ENCODE results near the gene PTRH2. TPM values are rescaled to one million over a fixed set of nuclear protein-coding genes. Genes with fewer than 3 reads are reported as not detected.

PTRH2 gene
- total RNA-seq, 4 donors from 2014 or later, result 14.5 to 33.7 (median 20.0) TPM

- in situ Hi-C loops (cut with MboI; ENCODE audit: low pct_ligation_motif_present in 1 of 4, low pct_unique_long_range_greater_than_20kb in 1 of 4, low sequenced_read_pairs in 3 of 4) (no loop called here), intact Hi-C loops (cut with DNase I; ENCODE audit: low total_unique reads) (loop anchor here (10.0 kb wide), 1 partner anchor 1938 kb away; no protein-coding TSS in a partner anchor)
- H3K36me3 ChIP-seq, result peaks cover 0 to 62% (median 28%) of the 10 kb centered on the region in 4 donors
Measured at GRCh38 chr17:59676716-59677115, 30.5 kb downstream of the PTRH2 start.

GRCh38 chr17:59675231-59675630, 32.0 kb downstream of the PTRH2 start:
- intact Hi-C loops (cut with DNase I; ENCODE audit: low total_unique reads) (loop anchor here (10.0 kb wide), 1 partner anchor 1940 kb away; no protein-coding TSS in a partner anchor), in situ Hi-C loops (cut with MboI; ENCODE audit: low pct_ligation_motif_present in 1 of 4, low pct_unique_long_range_greater_than_20kb in 1 of 4, low sequenced_read_pairs in 3 of 4) (no loop called here)
- Histone ChIP-seq H3K36me3 (peaks cover 0 to 47% (median 22%) of the 10 kb centered on the region in 4 donors), H3K27ac (no peak overlapping the region), H3K27me3 (no peaks in the 10 kb centered on the region), H3K4me3 (no peak overlapping the region), H3K4me1 (peaks cover 4 to 47% (median 25%) of the 10 kb centered on the region in 4 donors), H3K9me3 (no peaks in the 10 kb centered on the region)
- no peak for TF ChIP-seq POLR2A (IDR thresholded peaks at IDR 0.05)
- TF ChIP-seq CTCF (IDR thresholded peaks at IDR 0.05), result no peak
- no peak for TF ChIP-seq POLR2AphosphoS5 (IDR thresholded peaks at IDR 0.05)
- no peak for TF ChIP-seq EP300 (IDR thresholded peaks at IDR 0.05; ENCODE audit: low read depth)
- 60 to 80% methylated on average over 1 of the region's 1 CpG for WGBS, 2 donors (ENCODE audit: low coverage in 1 of 2)
- DNase-seq, result no peak

More at GRCh38 chr17:59676716-59677115, 30.5 kb downstream of the PTRH2 start:
- Histone ChIP-seq H3K9me3 (no peaks in the 10 kb centered on the region), H3K4me1 (peaks cover 3 to 32% (median 13%) of the 10 kb centered on the region in 4 donors), H3K27me3 (no peaks in the 10 kb centered on the region), H3K4me3 (no peak overlapping the region), H3K27ac (no peak overlapping the region)
- WGBS, 2 donors (ENCODE audit: low coverage in 1 of 2), result 76 to 87% methylated on average over 7 of the region's 7 CpGs
- DNase-seq, result no peak
- TF ChIP-seq CTCF (IDR thresholded peaks at IDR 0.05), result no peak
- no peak for TF ChIP-seq POLR2AphosphoS5 (IDR thresholded peaks at IDR 0.05)
- no peak for TF ChIP-seq EP300 (IDR thresholded peaks at IDR 0.05; ENCODE audit: low read depth)
- TF ChIP-seq POLR2A (IDR thresholded peaks at IDR 0.05), result no peak

- no peak for TF ChIP-seq POLR2AphosphoS5 (IDR thresholded peaks at IDR 0.05)
- TF ChIP-seq CTCF (IDR thresholded peaks at IDR 0.05), result no peak
- TF ChIP-seq POLR2A (IDR thresholded peaks at IDR 0.05), result no peak
- TF ChIP-seq EP300 (IDR thresholded peaks at IDR 0.05; ENCODE audit: low read depth), result no peak
- H3K4me3 ChIP-seq, result no peak overlapping the region
- H3K27ac ChIP-seq, result peak overlapping the region; percentile 66 to 85 (median 70)
- in situ Hi-C loops (cut with MboI; ENCODE audit: low pct_ligation_motif_present in 1 of 4, low pct_unique_long_range_greater_than_20kb in 1 of 4, low sequenced_read_pairs in 3 of 4), result no loop called here
- H3K27me3 ChIP-seq, result no peaks in the 10 kb centered on the region
- 67 to 80% methylated on average over 1 of the region's 1 CpG for WGBS, 2 donors (ENCODE audit: low coverage in 1 of 2)
- H3K9me3 ChIP-seq, result no peaks in the 10 kb centered on the region
- peaks cover 0 to 38% (median 13%) of the 10 kb centered on the region in 4 donors for H3K36me3 ChIP-seq
- DNase-seq, result no peak
- H3K4me1 ChIP-seq, result peaks cover 7 to 80% (median 56%) of the 10 kb centered on the region in 4 donors
- intact Hi-C loops (cut with DNase I; ENCODE audit: low total_unique reads), result loop anchor here (10.0 kb wide), 1 partner anchor 1943 kb away; no protein-coding TSS in a partner anchor
Measured at GRCh38 chr17:59671386-59671785, 35.8 kb downstream of the PTRH2 start.

GRCh38 chr17:59669944-59670343, 37.3 kb downstream of the PTRH2 start:
- DNase-seq, result no peak
- 75 to 84% methylated on average over 1 of the region's 1 CpG for WGBS, 2 donors (ENCODE audit: low coverage in 1 of 2)
- H3K4me3 ChIP-seq, result no peak overlapping the region
- H3K4me1 ChIP-seq, result peaks cover 7 to 90% (median 60%) of the 10 kb centered on the region in 4 donors
- no peaks in the 10 kb centered on the region for H3K9me3 ChIP-seq
- in situ Hi-C loops (cut with MboI; ENCODE audit: low pct_ligation_motif_present in 1 of 4, low pct_unique_long_range_greater_than_20kb in 1 of 4, low sequenced_read_pairs in 3 of 4), result no loop called here
- H3K36me3 ChIP-seq, result peaks cover 0 to 44% (median 11%) of the 10 kb centered on the region in 4 donors
- peak overlapping the region; percentile 66 to 85 (median 70) for H3K27ac ChIP-seq
- TF ChIP-seq POLR2AphosphoS5 (IDR thresholded peaks at IDR 0.05) (no peak), EP300 (IDR thresholded peaks at IDR 0.05; ENCODE audit: low read depth) (no peak), POLR2A (IDR thresholded peaks at IDR 0.05) (no peak), CTCF (IDR thresholded peaks at IDR 0.05) (no peak)
- intact Hi-C loops (cut with DNase I; ENCODE audit: low total_unique reads), result loop anchor here (10.0 kb wide), 1 partner anchor 1945 kb away; no protein-coding TSS in a partner anchor
- H3K27me3 ChIP-seq, result no peaks in the 10 kb centered on the region

All from transverse colon (tissue), 4 donors.